Measurements from ENCODE around the gene DUSP3.

Gene DUSP3

GRCh38 chr17:43778337-43779144 lies at the start of gene DUSP3:
DUSP3 (minus strand) TSS chr17:43778977; CDS start chr17:43778924, 53 bp downstream.
- peak; percentile 39 for DNase-seq

- no peak for DNase-seq
Observed at GRCh38 chr17:43827596-43827995, 48.8 kb upstream of the DUSP3 start.

GRCh38 chr17:43826206-43826605 lies 47.4 kb upstream of the DUSP3 start:
- DNase-seq = no peak

GRCh38 chr17:43825567-43825966 lies 46.8 kb upstream of the DUSP3 start:
- DNase-seq = no peak

GRCh38 chr17:43823350-43824084 lies 44.7 kb upstream of the DUSP3 start:
- no peak for DNase-seq

- no peak for DNase-seq
Observed at GRCh38 chr17:43822570-43823190, 43.9 kb upstream of the DUSP3 start.

- DNase-seq = no peak
Observed at GRCh38 chr17:43820759-43821158, 42.0 kb upstream of the DUSP3 start.

- DNase-seq = no peak
Observed at GRCh38 chr17:43818966-43819365, 40.2 kb upstream of the DUSP3 start.

GRCh38 chr17:43817826-43818225 lies 39.0 kb upstream of the DUSP3 start:
- DNase-seq = no peak

GRCh38 chr17:43816336-43817320 lies 37.9 kb upstream of the DUSP3 start:
- no peak for DNase-seq

GRCh38 chr17:43814714-43815113 lies 35.9 kb upstream of the DUSP3 start:
- DNase-seq = no peak

- no peak for DNase-seq
Observed at GRCh38 chr17:43814026-43814425, 35.2 kb upstream of the DUSP3 start.

- DNase-seq = no peak
Observed at GRCh38 chr17:43813386-43813785, 34.6 kb upstream of the DUSP3 start.

GRCh38 chr17:43812396-43813265 lies 33.9 kb upstream of the DUSP3 start:
- DNase-seq = no peak

- no peak for DNase-seq
Observed at GRCh38 chr17:43810823-43811222, 32.0 kb upstream of the DUSP3 start.

GRCh38 chr17:43810226-43810715 lies 31.5 kb upstream of the DUSP3 start:
- DNase-seq = no peak

GRCh38 chr17:43809121-43809520 lies 30.3 kb upstream of the DUSP3 start:
- no peak for DNase-seq

- no peak for DNase-seq
Observed at GRCh38 chr17:43808076-43808475, 29.3 kb upstream of the DUSP3 start.

- DNase-seq = no peak
Observed at GRCh38 chr17:43805117-43805516, 26.3 kb upstream of the DUSP3 start.

GRCh38 chr17:43803758-43804157 lies 25.0 kb upstream of the DUSP3 start:
- no peak for DNase-seq

- no peak for DNase-seq
Observed at GRCh38 chr17:43801844-43802243, 23.1 kb upstream of the DUSP3 start.
